Liver (tissue), 9 donors: ENCODE data around the gene CAPG. TPM values are rescaled to one million over a fixed set of nuclear protein-coding genes. Genes with fewer than 3 reads are reported as not detected.

Experiments used
- DNase-seq: peaks from one replicate; pipeline ENCODE4 v3.0.0-alpha.2; 2017; ENCODE audit warnings: low spot score
- H3K27ac ChIP-seq, 2 donors: one replicate each; pipeline ENCODE4 v1.7.0; 2013; ENCODE audit warnings: inconsistent platforms in 2 of 2, low read length in 2 of 2, control low read depth in 1 of 2, low read depth in 1 of 2, mild to moderate bottlenecking in 1 of 2
- H3K27me3 ChIP-seq, 4 donors: one replicate each; pipeline versions ENCODE4 v1.6.1 to v1.7.0; 2013; ENCODE audit warnings: low read length in 3 of 4, inconsistent platforms in 1 of 4, mild to moderate bottlenecking in 1 of 4, moderate library complexity in 1 of 4; ENCODE audit not compliant: control insufficient read depth in 4 of 4, insufficient read depth in 4 of 4
- H3K36me3 ChIP-seq, 4 donors: one replicate each; pipeline versions ENCODE4 v1.6.1 to v1.7.0; 2013; ENCODE audit warnings: low read length in 3 of 4, mild to moderate bottlenecking in 3 of 4, low read depth in 1 of 4, moderate library complexity in 1 of 4; ENCODE audit not compliant: control insufficient read depth in 4 of 4, insufficient read depth in 3 of 4
- H3K4me1 ChIP-seq, 4 donors: one replicate each; pipeline versions ENCODE4 v1.6.1 to v1.7.0; 2013; ENCODE audit warnings: low read length in 3 of 4, mild to moderate bottlenecking in 3 of 4, moderate library complexity in 1 of 4; ENCODE audit not compliant: control insufficient read depth in 4 of 4, insufficient read depth in 4 of 4
- H3K4me3 ChIP-seq, 3 donors: one replicate each; pipeline versions ENCODE4 v1.6.1 to v1.7.0; 2013; ENCODE audit warnings: low read length in 3 of 3, control low read depth in 1 of 3, low read depth in 1 of 3, mild to moderate bottlenecking in 1 of 3
- H3K9ac ChIP-seq, 2 donors: one replicate each; pipeline ENCODE4 v1.7.0; 2013; ENCODE audit warnings: low read length in 2 of 2, mild to moderate bottlenecking in 2 of 2, moderate library complexity in 2 of 2, control low read depth in 1 of 2, low read depth in 1 of 2
- H3K9me3 ChIP-seq, 4 donors: one replicate each; pipeline versions ENCODE4 v1.6.1 to v1.7.0; 2013; ENCODE audit warnings: low read length in 3 of 4; ENCODE audit not compliant: control insufficient read depth in 4 of 4
- ATF3 ChIP-seq: IDR thresholded peaks from 2 replicates; pipeline ENCODE4 v1.6.1; 2016; ENCODE audit warnings: antibody characterized with exemption
- CTCF ChIP-seq: fragments of 150-350 bp; IDR thresholded peaks from 2 replicates; pipeline ENCODE4 v1.5.1; 2017; ENCODE audit warnings: improper control_type of control experiment, low read depth, low read length; ENCODE audit not compliant: missing input control
- EGR1 ChIP-seq, 2 donors: IDR thresholded peaks; 2 replicates each; pipeline ENCODE4 v1.6.1; 2016 to 2018; ENCODE audit warnings: antibody characterized with exemption in 2 of 2, low read depth in 2 of 2
- FOXA1 ChIP-seq: IDR thresholded peaks from 2 replicates; pipeline ENCODE4 v1.6.1; 2016; ENCODE audit warnings: antibody characterized with exemption
- FOXA2 ChIP-seq: IDR thresholded peaks from 2 replicates; pipeline ENCODE4 v1.6.1; 2016; ENCODE audit warnings: antibody characterized with exemption
- GABPA ChIP-seq, 2 donors: IDR thresholded peaks in 1 of 2; conservative IDR thresholded peaks in 1 of 2; 2 replicates each; pipeline ENCODE4 v1.6.1; 2016; ENCODE audit warnings: antibody characterized with exemption in 2 of 2, mild to moderate bottlenecking in 1 of 2, moderate library complexity in 1 of 2
- HNF4A ChIP-seq, 2 donors: conservative IDR thresholded peaks; 2 replicates each; pipeline ENCODE4 v1.6.1; 2016; ENCODE audit warnings: antibody characterized with exemption in 2 of 2, mild to moderate bottlenecking in 2 of 2
- HNF4G ChIP-seq: IDR thresholded peaks from 2 replicates; pipeline ENCODE4 v1.6.1; 2016; ENCODE audit warnings: antibody characterized with exemption
- JUND ChIP-seq, 2 donors: IDR thresholded peaks; 2 replicates each; pipeline ENCODE4 v1.6.1; 2016; ENCODE audit warnings: antibody characterized with exemption in 2 of 2
- NR2F2 ChIP-seq: IDR thresholded peaks from 2 replicates; pipeline ENCODE4 v1.6.1; 2016; ENCODE audit warnings: antibody characterized with exemption
- RAD21 ChIP-seq, 2 donors: IDR thresholded peaks; 2 replicates each; pipeline ENCODE4 v1.6.1; 2016; ENCODE audit warnings: antibody characterized with exemption in 2 of 2, mild to moderate bottlenecking in 2 of 2
- REST ChIP-seq: IDR thresholded peaks from 2 replicates; pipeline ENCODE4 v1.6.1; 2016; ENCODE audit warnings: antibody characterized with exemption, mild to moderate bottlenecking
- RXRA ChIP-seq, 2 donors: IDR thresholded peaks; 2 replicates each; pipeline ENCODE4 v1.6.1; 2017 to 2018; ENCODE audit warnings: antibody characterized with exemption in 2 of 2, mild to moderate bottlenecking in 1 of 2
- SP1 ChIP-seq: IDR thresholded peaks from 2 replicates; pipeline ENCODE4 v1.6.1; 2018; ENCODE audit warnings: antibody characterized with exemption, mild to moderate bottlenecking
- TAF1 ChIP-seq: conservative IDR thresholded peaks from 2 replicates; pipeline ENCODE4 v1.6.1; 2016; ENCODE audit warnings: antibody characterized with exemption, mild to moderate bottlenecking
- ZBTB33 ChIP-seq: IDR thresholded peaks from 2 replicates; pipeline ENCODE4 v1.6.1; 2016; ENCODE audit warnings: antibody characterized with exemption
- WGBS: extraction: QIAGEN DNeasy Blood & Tissue Kit; methylation state at CpG from one replicate; pipeline ENCODE4 v1.1.7; 2013; 5-methylcytosine and 5-hydroxymethylcytosine counted together
- polyA plus RNA-seq, 2 donors: library from polyadenylated mRNA; stranded (reverse) in 1 of 2; unstranded in 1 of 2; fragments of 200-250 nt in 1 of 2; fragments of >200 nt in 1 of 2; fragmentation: Nextera tagmentation in 1 of 2; extraction: Ambion mirVana in 1 of 2; gene quantifications; one replicate each; pipeline versions ENCODE4 v1.2.1 to v1.2.3, GENCODE V29; 2013 to 2015
- total RNA-seq, 2 donors: library from RNA; depleted of rRNA; stranded (reverse); fragments of >200 nt; gene quantifications; one replicate each; pipeline ENCODE4 v1.2.3, GENCODE V29; 2014
- donor health status: healthy.
- donor health status: healthy.
- donor health status: healthy.
- donor health status: healthy.
- donor health status: healthy.

CAPG gene
- total RNA-seq: 10 to 100 TPM in 1 of 2 donors, 1 to 10 TPM in 1; 4.1 to 19.3 TPM
- 1 to 10 TPM; 2.7 to 6.3 TPM for polyA plus RNA-seq

GRCh38 chr2:85409845-85410583 is at the start of gene CAPG:
Gene CAPG, minus strand, starts transcription at chr2:85410366. Its CDS starts 8,221 bp downstream, at chr2:85402145.
- no peaks in the 10 kb centered on the region for H3K9me3 ChIP-seq
- H3K4me1 ChIP-seq: peaks cover 0 to 14% (median 7%) of the 10 kb centered on the region in 4 donors
- H3K4me3 ChIP-seq: no peak within 1 kb of the TSS
- H3K36me3 ChIP-seq: no peaks in the 10 kb centered on the region
- DNase-seq: peak; percentile 54
- no peak within 1 kb of the TSS for H3K9ac ChIP-seq
- 74% methylated on average over 12 of the region's 12 CpGs for WGBS
- no peaks in the 10 kb centered on the region for H3K27me3 ChIP-seq
- TF ChIP-seq EGR1 (IDR thresholded peaks at IDR 0.05; ENCODE audit: low read depth in 2 of 2): no peak
- TF ChIP-seq GABPA (IDR thresholded peaks at IDR 0.05 in 1 of 2, conservative IDR thresholded peaks at IDR 0.05 in 1 of 2): no peak
- no peak for TF ChIP-seq SP1
- no peak for TF ChIP-seq HNF4G
- no peak for TF ChIP-seq JUND (IDR thresholded peaks at IDR 0.05)
- no peak for TF ChIP-seq FOXA1
- no peak for TF ChIP-seq ATF3
- TF ChIP-seq RAD21 (IDR thresholded peaks at IDR 0.05): no peak
- TF ChIP-seq RXRA (IDR thresholded peaks at IDR 0.05): no peak
- TF ChIP-seq HNF4A (conservative IDR thresholded peaks at IDR 0.05): no peak
- no peak for TF ChIP-seq FOXA2
- TF ChIP-seq NR2F2: no peak
- no peak for TF ChIP-seq REST
- TF ChIP-seq CTCF: no peak
- TF ChIP-seq TAF1: no peak
- TF ChIP-seq ZBTB33: no peak
- H3K27ac ChIP-seq: peak within 1 kb of the TSS in 1 of 2 donors; percentile 25
